ENCODE results near the gene TBX3. TPM values are rescaled to one million over a fixed set of nuclear protein-coding genes. Genes with fewer than 3 reads are reported as not detected.

Gene TBX3
- polyA plus RNA-seq, 1 donor from 2014 or later: not detected

GRCh38 chr12:114636723-114637480 lies 47.1 kb downstream of the TBX3 start:
- no peak overlapping the region for H2AFZ ChIP-seq (ENCODE audit: low read depth, low read length)

DNA sequence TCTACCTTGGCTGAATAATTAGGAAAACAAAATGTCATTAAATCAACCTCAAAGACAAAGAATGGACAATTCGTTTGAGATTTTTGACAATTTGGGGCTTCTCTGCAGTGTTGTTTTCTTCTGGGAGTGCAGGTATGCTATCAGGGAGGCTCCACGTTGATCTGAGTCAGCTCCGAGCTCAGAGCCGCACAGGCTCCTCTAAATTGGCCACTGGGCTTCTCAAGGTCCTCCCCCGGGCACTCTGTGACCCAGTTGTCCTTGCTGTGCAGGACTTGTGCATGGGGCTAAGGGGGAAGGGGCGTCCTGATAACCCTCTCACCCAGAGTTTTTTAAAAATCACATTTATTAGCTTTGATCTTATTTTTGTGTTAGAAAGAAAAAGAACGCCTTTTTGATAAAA lies 52.7 kb downstream of the TBX3 start:
- Histone ChIP-seq H3F3A (ENCODE audit: insufficient read depth, low read length, poor library complexity, severe bottlenecking) (no peaks in the 10 kb centered on the region), H3K9me2 (ENCODE audit: insufficient read depth, low read length) (no peaks in the 10 kb centered on the region), H3K4me3 (ENCODE audit: low read length) (no peak overlapping the region), H4K20me1 (ENCODE audit: insufficient read depth) (no peaks in the 10 kb centered on the region), H3K27me3 (ENCODE audit: insufficient read depth, low read depth, low read length) (no peaks in the 10 kb centered on the region), H2AFZ (ENCODE audit: low read depth, low read length) (no peak overlapping the region), H3K79me2 (replicated peaks; ENCODE audit: insufficient read depth, low read length) (no peaks in the 10 kb centered on the region), H3K9me3 (ENCODE audit: low read length) (no peaks in the 10 kb centered on the region), H3K4me2 (ENCODE audit: low read length) (no peak overlapping the region), H3K9ac (ENCODE audit: low read length) (no peak overlapping the region), H3K36me3 (ENCODE audit: insufficient read depth, low read length) (no peaks in the 10 kb centered on the region), H3K27ac (ENCODE audit: low read length) (no peak overlapping the region)
- TF ChIP-seq POLR2AphosphoS5 (IDR thresholded peaks at IDR 0.05): no peak

More at GRCh38 chr12:114636723-114637480, 47.1 kb downstream of the TBX3 start:
- Histone ChIP-seq H4K20me1 (ENCODE audit: insufficient read depth) (no peaks in the 10 kb centered on the region), H3K36me3 (ENCODE audit: insufficient read depth, low read length) (no peaks in the 10 kb centered on the region), H3K9me2 (ENCODE audit: insufficient read depth, low read length) (no peaks in the 10 kb centered on the region), H3K9ac (ENCODE audit: low read length) (no peak overlapping the region), H3K27me3 (ENCODE audit: insufficient read depth, low read depth, low read length) (no peaks in the 10 kb centered on the region), H3K4me3 (ENCODE audit: low read length) (no peak overlapping the region), H3K4me2 (ENCODE audit: low read length) (no peak overlapping the region), H3F3A (ENCODE audit: insufficient read depth, low read length, poor library complexity, severe bottlenecking) (no peaks in the 10 kb centered on the region), H3K27ac (ENCODE audit: low read length) (no peak overlapping the region), H3K9me3 (ENCODE audit: low read length) (no peaks in the 10 kb centered on the region), H3K79me2 (replicated peaks; ENCODE audit: insufficient read depth, low read length) (no peaks in the 10 kb centered on the region)
- TF ChIP-seq TAF1 (IDR thresholded peaks at IDR 0.05; ENCODE audit: low read depth) (no peak), SMC3 (conservative IDR thresholded peaks at IDR 0.05; ENCODE audit: poor library complexity) (peak; percentile 38)

GRCh38 chr12:114628199-114628598 lies 55.8 kb downstream of the TBX3 start:
- no peaks in the 10 kb centered on the region for H3K27me3 ChIP-seq (ENCODE audit: insufficient read depth, low read depth, low read length)
- H3K9me3 ChIP-seq (ENCODE audit: low read length): no peaks in the 10 kb centered on the region
- H3K4me2 ChIP-seq (ENCODE audit: low read length): no peak overlapping the region
- TF ChIP-seq EP300 (conservative IDR thresholded peaks at IDR 0.05; ENCODE audit: poor library complexity, severe bottlenecking) (no peak), POLR2AphosphoS5 (IDR thresholded peaks at IDR 0.05) (no peak), EZH2 (IDR thresholded peaks at IDR 0.05; ENCODE audit: borderline replicate concordance, insufficient read depth, low read length, poor library complexity, severe bottlenecking) (no peak), MXI1 (conservative IDR thresholded peaks at IDR 0.05; ENCODE audit: poor library complexity, severe bottlenecking) (no peak), RAD21 (conservative IDR thresholded peaks at IDR 0.05) (no peak), SMC3 (conservative IDR thresholded peaks at IDR 0.05; ENCODE audit: poor library complexity) (no peak), TAF1 (IDR thresholded peaks at IDR 0.05; ENCODE audit: low read depth) (no peak)
- TF ChIP-seq, protein P1, sequence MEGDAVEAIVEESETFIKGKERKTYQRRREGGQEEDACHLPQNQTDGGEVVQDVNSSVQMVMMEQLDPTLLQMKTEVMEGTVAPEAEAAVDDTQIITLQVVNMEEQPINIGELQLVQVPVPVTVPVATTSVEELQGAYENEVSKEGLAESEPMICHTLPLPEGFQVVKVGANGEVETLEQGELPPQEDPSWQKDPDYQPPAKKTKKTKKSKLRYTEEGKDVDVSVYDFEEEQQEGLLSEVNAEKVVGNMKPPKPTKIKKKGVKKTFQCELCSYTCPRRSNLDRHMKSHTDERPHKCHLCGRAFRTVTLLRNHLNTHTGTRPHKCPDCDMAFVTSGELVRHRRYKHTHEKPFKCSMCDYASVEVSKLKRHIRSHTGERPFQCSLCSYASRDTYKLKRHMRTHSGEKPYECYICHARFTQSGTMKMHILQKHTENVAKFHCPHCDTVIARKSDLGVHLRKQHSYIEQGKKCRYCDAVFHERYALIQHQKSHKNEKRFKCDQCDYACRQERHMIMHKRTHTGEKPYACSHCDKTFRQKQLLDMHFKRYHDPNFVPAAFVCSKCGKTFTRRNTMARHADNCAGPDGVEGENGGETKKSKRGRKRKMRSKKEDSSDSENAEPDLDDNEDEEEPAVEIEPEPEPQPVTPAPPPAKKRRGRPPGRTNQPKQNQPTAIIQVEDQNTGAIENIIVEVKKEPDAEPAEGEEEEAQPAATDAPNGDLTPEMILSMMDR (IDR thresholded peaks at IDR 0.05; ENCODE audit: poor library complexity, severe bottlenecking): no peak
- TF ChIP-seq, protein P2, sequence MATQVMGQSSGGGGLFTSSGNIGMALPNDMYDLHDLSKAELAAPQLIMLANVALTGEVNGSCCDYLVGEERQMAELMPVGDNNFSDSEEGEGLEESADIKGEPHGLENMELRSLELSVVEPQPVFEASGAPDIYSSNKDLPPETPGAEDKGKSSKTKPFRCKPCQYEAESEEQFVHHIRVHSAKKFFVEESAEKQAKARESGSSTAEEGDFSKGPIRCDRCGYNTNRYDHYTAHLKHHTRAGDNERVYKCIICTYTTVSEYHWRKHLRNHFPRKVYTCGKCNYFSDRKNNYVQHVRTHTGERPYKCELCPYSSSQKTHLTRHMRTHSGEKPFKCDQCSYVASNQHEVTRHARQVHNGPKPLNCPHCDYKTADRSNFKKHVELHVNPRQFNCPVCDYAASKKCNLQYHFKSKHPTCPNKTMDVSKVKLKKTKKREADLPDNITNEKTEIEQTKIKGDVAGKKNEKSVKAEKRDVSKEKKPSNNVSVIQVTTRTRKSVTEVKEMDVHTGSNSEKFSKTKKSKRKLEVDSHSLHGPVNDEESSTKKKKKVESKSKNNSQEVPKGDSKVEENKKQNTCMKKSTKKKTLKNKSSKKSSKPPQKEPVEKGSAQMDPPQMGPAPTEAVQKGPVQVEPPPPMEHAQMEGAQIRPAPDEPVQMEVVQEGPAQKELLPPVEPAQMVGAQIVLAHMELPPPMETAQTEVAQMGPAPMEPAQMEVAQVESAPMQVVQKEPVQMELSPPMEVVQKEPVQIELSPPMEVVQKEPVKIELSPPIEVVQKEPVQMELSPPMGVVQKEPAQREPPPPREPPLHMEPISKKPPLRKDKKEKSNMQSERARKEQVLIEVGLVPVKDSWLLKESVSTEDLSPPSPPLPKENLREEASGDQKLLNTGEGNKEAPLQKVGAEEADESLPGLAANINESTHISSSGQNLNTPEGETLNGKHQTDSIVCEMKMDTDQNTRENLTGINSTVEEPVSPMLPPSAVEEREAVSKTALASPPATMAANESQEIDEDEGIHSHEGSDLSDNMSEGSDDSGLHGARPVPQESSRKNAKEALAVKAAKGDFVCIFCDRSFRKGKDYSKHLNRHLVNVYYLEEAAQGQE (IDR thresholded peaks at IDR 0.05; ENCODE audit: borderline replicate concordance): no peak
- no peak overlapping the region for H2AFZ ChIP-seq (ENCODE audit: low read depth, low read length)
- H3K27ac ChIP-seq (ENCODE audit: low read length): no peak overlapping the region
- H3K79me2 ChIP-seq (replicated peaks; ENCODE audit: insufficient read depth, low read length): no peaks in the 10 kb centered on the region
- no peak overlapping the region for H3K4me3 ChIP-seq (ENCODE audit: low read length)
- no peaks in the 10 kb centered on the region for H3F3A ChIP-seq (ENCODE audit: insufficient read depth, low read length, poor library complexity, severe bottlenecking)
- no peak overlapping the region for H3K9ac ChIP-seq (ENCODE audit: low read length)
- no peaks in the 10 kb centered on the region for H3K36me3 ChIP-seq (ENCODE audit: insufficient read depth, low read length)
- H3K9me2 ChIP-seq (ENCODE audit: insufficient read depth, low read length): no peaks in the 10 kb centered on the region
- no peaks in the 10 kb centered on the region for H4K20me1 ChIP-seq (ENCODE audit: insufficient read depth)
